ENCODE measurements around the gene GRHL1. TPM values are rescaled to one million over a fixed set of nuclear protein-coding genes. Genes with fewer than 3 reads are reported as not detected.

GRHL1 gene
- total and polyA plus RNA-seq, 2 of the 4 experiments (the other 2 are of a cell fraction), result 0.18 to 0.21 TPM

GRCh38 chr2:9972621-9973479 lies 21.4 kb downstream of the GRHL1 start:
- Histone ChIP-seq H4K20me1 (ENCODE audit: insufficient read depth, low read length) (no peaks in the 10 kb centered on the region), H3K4me1 (ENCODE audit: control insufficient read depth, insufficient read depth, low read length) (peaks cover 37% of the 10 kb centered on the region), H3K4ac (ENCODE audit: low read depth, low read length) (peak overlapping the region; percentile 71), H3K27ac (ENCODE audit: insufficient read depth, low read length) (no peak overlapping the region), H3K36me3 (ENCODE audit: control insufficient read depth, insufficient read depth, low read length) (no peaks in the 10 kb centered on the region), H3K4me3 (ENCODE audit: insufficient read depth, low read depth, low read length) (no peak overlapping the region), H3K9me3 (ENCODE audit: control insufficient read depth, insufficient read depth, low read length) (no peaks in the 10 kb centered on the region), H2AK5ac (ENCODE audit: low read depth, low read length) (peak overlapping the region; percentile 93), H3K23ac (ENCODE audit: low read depth, low read length) (no peak overlapping the region), H4K5ac (ENCODE audit: low read depth, low read length) (peak overlapping the region; percentile 36; the same call in 1 of the 2 replicates), H3K56ac (ENCODE audit: extremely low read depth, insufficient read depth, low read length) (no peak overlapping the region), H2BK20ac (ENCODE audit: low read depth, low read length) (peak overlapping the region; percentile 11), H3K9me1 (ENCODE audit: insufficient read depth, low read length) (peaks cover 12% of the 10 kb centered on the region), H3K4me2 (ENCODE audit: low read depth, low read length) (no peak overlapping the region), H4K91ac (ENCODE audit: insufficient read depth, low read depth, low read length) (peak overlapping the region; percentile 72), H3K9ac (ENCODE audit: low read depth, low read length) (no peak overlapping the region), H2BK5ac (ENCODE audit: low read depth, low read length, poor library complexity, severe bottlenecking) (no peak overlapping the region), H3K14ac (replicated peaks; ENCODE audit: low read depth, low read length) (peak overlapping the region; percentile 83), H3K79me1 (ENCODE audit: low read depth in 1 of 2, low read length in 2 of 2) (no peaks in the 10 kb centered on the region), H2AFZ (replicated peaks; ENCODE audit: low read length, poor library complexity) (peak overlapping the region; percentile 35), H2AK9ac (replicated peaks; ENCODE audit: low read depth, low read length, poor library complexity) (peak overlapping the region; percentile 87), H4K8ac (ENCODE audit: low read depth in 2 of 2, low read length in 2 of 2) (peak overlapping the region in 1 of 2 experiments; percentile 78; a peak in 2 of 4 replicates), H2BK15ac (ENCODE audit: low read depth, low read length) (peak overlapping the region; percentile 4; the same call in 1 of the 3 replicates), H3K18ac (ENCODE audit: low read depth, low read length) (peak overlapping the region; percentile 55), H3K27me3 (ENCODE audit: control insufficient read depth, insufficient read depth, low read length) (no peaks in the 10 kb centered on the region), H2BK120ac (ENCODE audit: low read depth, low read length) (peak overlapping the region; percentile 78)
- dilution Hi-C loops (cut with HindIII; ENCODE audit: low sequenced_read_pairs, unreplicated experiment) (no loop called here), intact Hi-C loops (cut with micrococcal nuclease) (no loop called here), in situ Hi-C loops (cut with MboI; ENCODE audit: low sequenced_read_pairs) (no loop called here)
- TF ChIP-seq RCOR1 (IDR thresholded peaks at IDR 0.05; ENCODE audit: insufficient replicate concordance, low read length), result no peak
- TF ChIP-seq MXI1 (IDR thresholded peaks at IDR 0.05; ENCODE audit: borderline replicate concordance, low read depth, low read length), result no peak
- TF ChIP-seq NFE2L2 (IDR thresholded peaks at IDR 0.05; ENCODE audit: low read depth, low read length), result no peak
- TF ChIP-seq CEBPB (IDR thresholded peaks at IDR 0.05; ENCODE audit: low read depth, low read length), result peak; percentile 57; the same call in 1 of the 2 replicates
- DNase-seq, result peak; percentile 74
- ChIA-PET CTCF (interaction anchor here (0.7 to 2.2 kb wide), 2 partner anchors 12 kb away, joined by 3 to 14 read pairs; no protein-coding TSS in a partner anchor), POLR2A (ENCODE audit: unreplicated experiment) (no interaction called here)
- no TSS peak for BruUV-seq (replicated peaks)
- WGBS, 2 experiments (ENCODE audit: extremely low coverage in 2 of 2, insufficient read length in 1 of 2), result no CpG with 5 or more reads among the region's 13 CpGs
- ATAC-seq (ENCODE audit: low read depth), result no peak

All from IMR-90 (cell line).